GM12878 (cell line): Measurements from ENCODE around the gene CLRN3. TPM values are rescaled to one million over a fixed set of nuclear protein-coding genes. Genes with fewer than 3 reads are reported as not detected.

ENCODE experiments used
- ATAC-seq: fragments of 200-7000 bp; cut with Tn5 transposase; 3 replicates; pipeline ENCODE4 v1.9.1; 2020; ENCODE audit warnings: mild to moderate bottlenecking, moderate library complexity
- BruUV-seq: library from RNA; stranded (reverse); fragments of 400-500 nt; replicated peaks from 2 replicates; lab custom pipeline; 2021; lab: Mats Ljungman, UMichigan
- CTCF ChIA-PET: fragments of 300-600 bp; sonication (Branson Sonifier 250); formaldehyde crosslinking; extraction: SDS; loops from one replicate; lab custom pipeline; 2021; ENCODE audit warnings: inconsistent platforms; lab: Yijun Ruan, JAX
- POLR2A ChIA-PET: fragments of 350-600 bp; formaldehyde crosslinking; extraction: SDS; loops from one replicate; lab custom pipeline; 2021; ENCODE audit warnings: inconsistent platforms; lab: Charles Lee
- RAD21 ChIA-PET: fragments of 300-600 bp; sonication (Branson Sonifier 250); formaldehyde crosslinking; loops from one replicate; lab custom pipeline; 2023; ENCODE audit warnings: antibody characterized with exemption; ENCODE audit not compliant: unreplicated experiment; lab: Charles Lee
- SMC1A ChIA-PET: fragments of 300-600 bp; sonication (Branson Sonifier 250); formaldehyde crosslinking; loops from one replicate; lab custom pipeline; 2023; ENCODE audit not compliant: unreplicated experiment, uncharacterized antibody; lab: Charles Lee
- DNase-seq: peaks from one replicate; pipeline ENCODE4 v3.0.0-alpha.2; 2011; ENCODE audit warnings: low read depth, low spot score
- FAIRE-seq: peaks from 3 replicates; lab custom pipeline; 2011; peaks lifted over from hg19 to GRCh38; lab: Jason Lieb, UNC
- H2AFZ ChIP-seq: 2 replicates; pipeline ENCODE4 v1.6.0; 2011; ENCODE audit warnings: low read depth, low read length, control low read depth; ENCODE audit not compliant: control insufficient read depth
- H3K27ac ChIP-seq: 2 replicates; pipeline ENCODE4 v1.5.1; 2011; ENCODE audit warnings: control low read depth; ENCODE audit not compliant: control insufficient read depth, insufficient read depth
- H3K27me3 ChIP-seq, 2 experiments: replicated peaks in 1 of 2; 2 replicates each; pipeline versions ENCODE4 v1.6.0 to v1.6.1; 2011; ENCODE audit warnings: low read length in 1 of 2; ENCODE audit not compliant: control insufficient read depth in 2 of 2, insufficient read depth in 2 of 2
- H3K36me3 ChIP-seq, 2 experiments: 2 replicates each; pipeline ENCODE4 v1.5.1; 2011; ENCODE audit warnings: low read length in 1 of 2; ENCODE audit not compliant: control insufficient read depth in 2 of 2, insufficient read depth in 2 of 2
- H3K4me1 ChIP-seq: 2 replicates; pipeline ENCODE4 v1.6.1; 2011; ENCODE audit warnings: mild to moderate bottlenecking, low read length, moderate library complexity, mixed read lengths; ENCODE audit not compliant: control insufficient read depth, insufficient read depth
- H3K4me2 ChIP-seq: 2 replicates; pipeline ENCODE4 v1.6.0; 2011; ENCODE audit warnings: control low read depth; ENCODE audit not compliant: control insufficient read depth, insufficient read depth
- H3K4me3 ChIP-seq: fragments of 200-600 bp; sonication (generic); 2 replicates; pipeline ENCODE4 v1.5.1; 2016
- H3K79me2 ChIP-seq: 2 replicates; pipeline ENCODE4 v1.6.0; 2011; ENCODE audit warnings: low read length; ENCODE audit not compliant: control insufficient read depth, insufficient read depth
- H3K9ac ChIP-seq: 2 replicates; pipeline ENCODE4 v1.8.0; 2011; ENCODE audit warnings: low read length, control low read depth, mixed read lengths; ENCODE audit not compliant: control insufficient read depth, insufficient read depth
- H3K9me3 ChIP-seq: replicated peaks from 3 replicates; pipeline ENCODE4 v1.5.1; 2011; ENCODE audit warnings: mild to moderate bottlenecking, low read length; ENCODE audit not compliant: control insufficient read depth, insufficient read depth
- H4K20me1 ChIP-seq: 2 replicates; pipeline ENCODE4 v1.6.0; 2011; ENCODE audit not compliant: control insufficient read depth, insufficient read depth
- ATF7 ChIP-seq: fragments of 450-650 bp; IDR thresholded peaks from 2 replicates; pipeline ENCODE4 v1.6.1; 2016; ENCODE audit warnings: low read depth, mild to moderate bottlenecking
- BCL11A ChIP-seq: IDR thresholded peaks from 2 replicates; pipeline ENCODE4 v1.6.1; 2011; ENCODE audit warnings: low read depth, low read length
- CEBPZ ChIP-seq: fragments of 150-350 bp; IDR thresholded peaks from 2 replicates; pipeline ENCODE4 v1.6.1; 2016; ENCODE audit warnings: low read depth, low read length
- FOXM1 ChIP-seq: IDR thresholded peaks from 2 replicates; pipeline ENCODE4 v1.6.1; 2012; ENCODE audit warnings: low read depth, mild to moderate bottlenecking, inconsistent platforms, low read length, moderate library complexity
- NR2C2 ChIP-seq: IDR thresholded peaks from 2 replicates; pipeline ENCODE4 v1.6.1; 2011; ENCODE audit warnings: borderline replicate concordance, low read depth; ENCODE audit not compliant: control insufficient read depth, insufficient read length
- PAX8 ChIP-seq: fragments of 450-650 bp; IDR thresholded peaks from 2 replicates; pipeline ENCODE4 v1.6.1; 2017; ENCODE audit warnings: mild to moderate bottlenecking, moderate library complexity
- POLR2AphosphoS5 ChIP-seq: IDR thresholded peaks from 2 replicates; pipeline ENCODE4 v1.6.1; 2011; ENCODE audit warnings: mild to moderate bottlenecking, low read length, inconsistent platforms
- RCOR1 ChIP-seq: conservative IDR thresholded peaks from 2 replicates; pipeline ENCODE4 v1.6.1; 2012; ENCODE audit warnings: low read depth, low read length, improper control_type of control experiment
- TARDBP ChIP-seq: IDR thresholded peaks from 2 replicates; pipeline ENCODE4 v1.6.1; 2016; ENCODE audit warnings: borderline replicate concordance
- WGBS: methylation state at CpG from one replicate; pipeline ENCODE4 v1.1.6; 2016; ENCODE audit warnings: low lambda C conversion rate; ENCODE audit not compliant: insufficient replicate concordance, insufficient coverage; ENCODE audit errors: missing lambda C conversion rate; 5-methylcytosine and 5-hydroxymethylcytosine counted together
- in situ Hi-C: fragments of 300-500 bp; cut with MboI; formaldehyde crosslinking; loops from 9 replicates; pipeline ENCODE4 v1.14.3; 2018; ENCODE audit warnings: mixed read lengths
- intact Hi-C: fragments of 100-400 bp; cut with micrococcal nuclease; formaldehyde crosslinking; loops from one replicate; pipeline ENCODE4 v1.14.2; 2022; ENCODE audit not compliant: unreplicated experiment
- polyA plus RNA-seq, 11 experiments: library from polyadenylated mRNA; depleted of rRNA in 4 of 11; unstranded in 6 of 11; stranded (reverse) in 5 of 11; fragments of >200 nt; fragmentation: Nextera tagmentation in 4 of 11; fragmentation: Illumina TruSeq in 1 of 11; extraction: Ambion mirVana in 4 of 11; extraction: Trizol in 1 of 11; gene quantifications; 1 replicate in 1 of 11; 2 replicates in 10 of 11; pipeline versions ENCODE4 v1.2.1 to v1.2.3, GENCODE V29; 2011 to 2016; ENCODE audit warnings: inconsistent platforms in 2 of 11, missing spikeins in 2 of 11, low read depth in 1 of 11
- total RNA-seq, 4 experiments: library from RNA; depleted of rRNA in 3 of 4; stranded (reverse); fragments of >200 nt in 3 of 4; fragmentation: Illumina TruSeq in 1 of 4; extraction: Trizol in 1 of 4; gene quantifications; 2 replicates each; pipeline versions ENCODE4 v1.2.1 to v1.2.3, GENCODE V29; 2013 to 2021

The CLRN3 gene
- total and polyA plus RNA-seq, 10 of the 15 experiments (the other 5 are each of a cell fraction or from before 2014, with no cell fraction given): not detected

GRCh38 chr10:127887541-127888415 lies 5.0 kb downstream of the CLRN3 start (continued):
- TF ChIP-seq TARDBP (no peak), NR2C2 (no peak)

GRCh38 chr10:127886371-127887051 lies 6.2 kb downstream of the CLRN3 start:
- Histone ChIP-seq H3K27me3 (no peaks in the 10 kb centered on the region; a peak in 2 of 4 replicates), H3K36me3 (no peaks in the 10 kb centered on the region), H3K4me2 (no peak overlapping the region), H3K27ac (no peak overlapping the region), H3K4me1 (no peaks in the 10 kb centered on the region), H4K20me1 (no peaks in the 10 kb centered on the region; the same call in 1 of the 2 replicates), H2AFZ (no peak overlapping the region), H3K9ac (no peak overlapping the region), H3K79me2 (no peaks in the 10 kb centered on the region), H3K9me3 (no peaks in the 10 kb centered on the region), H3K4me3 (no peak overlapping the region)
- ChIA-PET CTCF (no interaction called here), SMC1A (no interaction called here), RAD21 (no interaction called here), POLR2A (no interaction called here)
- ATAC-seq (no peak), DNase-seq (no peak), FAIRE-seq (no peak)
- intact Hi-C loops: no loop called here
- WGBS: 41% methylated on average over 11 of the region's 12 CpGs
- no TSS peak for BruUV-seq
- TF ChIP-seq PAX8: no peak
- in situ Hi-C loops: no loop called here

- SMC1A ChIA-PET: no interaction called here
- in situ Hi-C loops: no loop called here
- RAD21 ChIA-PET: no interaction called here
- 11% methylated on average over 5 of the region's 5 CpGs for WGBS
- ATAC-seq (no peak), FAIRE-seq (no peak), DNase-seq (no peak)
- POLR2A ChIA-PET: no interaction called here
- Histone ChIP-seq H3K9me3 (no peaks in the 10 kb centered on the region), H3K4me3 (no peak overlapping the region), H4K20me1 (no peaks in the 10 kb centered on the region; the same call in 1 of the 2 replicates), H3K4me2 (no peak overlapping the region), H3K9ac (no peak overlapping the region), H3K4me1 (no peaks in the 10 kb centered on the region), H3K36me3 (no peaks in the 10 kb centered on the region), H2AFZ (no peak overlapping the region), H3K27ac (no peak overlapping the region), H3K79me2 (no peaks in the 10 kb centered on the region), H3K27me3 (no peaks in the 10 kb centered on the region; a peak in 2 of 4 replicates)
- BruUV-seq: no TSS peak
- CTCF ChIA-PET: no interaction called here
- intact Hi-C loops: no loop called here
- TF ChIP-seq TARDBP: no peak
- no peak for TF ChIP-seq POLR2AphosphoS5
- no peak for TF ChIP-seq ATF7
- no peak for TF ChIP-seq RCOR1
- TF ChIP-seq BCL11A: no peak
- TF ChIP-seq CEBPZ: no peak
- no peak for TF ChIP-seq FOXM1
These were observed 8.2 kb downstream of the CLRN3 start for GRCh38 chr10:127884501-127884900.
